BLaER1 treated with 17β-estradiol and CSF1 and Interleukin-3, amounts not matched to agents 10 nM and 100 nM (cell line): ENCODE results near the gene CDY2B.
"Not testable (repeated sequence)": the region's sequence is repeated elsewhere in the genome, so short reads cannot be mapped to it uniquely, and the experiment has no call there.

Experiments used
- H3K27ac ChIP-seq, 11 experiments: shearing (Covaris generic); formaldehyde crosslinking; 2 replicates each; pipeline ENCODE4 v1.8.1; 2022
- H3K27me3 ChIP-seq, 11 experiments: shearing (Covaris generic); formaldehyde crosslinking; 2 replicates each; pipeline ENCODE4 v1.8.1; 2022
- H3K36me3 ChIP-seq, 11 experiments: shearing (Covaris generic); formaldehyde crosslinking; 2 replicates each; pipeline ENCODE4 v1.8.1; 2022
- H3K4me1 ChIP-seq, 10 experiments: shearing (Covaris generic); formaldehyde crosslinking; 2 replicates each; pipeline ENCODE4 v1.8.1; 2022
- H3K4me2 ChIP-seq, 11 experiments: shearing (Covaris generic); formaldehyde crosslinking; 2 replicates each; pipeline ENCODE4 v1.8.1; 2022
- H3K4me3 ChIP-seq, 10 experiments: shearing (Covaris generic); formaldehyde crosslinking; 2 replicates each; pipeline ENCODE4 v1.8.1; 2022
- H3K9ac ChIP-seq, 11 experiments: shearing (Covaris generic); formaldehyde crosslinking; 2 replicates each; pipeline ENCODE4 v1.8.1; 2022
- H3K9me3 ChIP-seq, 11 experiments: shearing (Covaris generic); formaldehyde crosslinking; replicated peaks in 1 of 11; 2 replicates each; pipeline ENCODE4 v1.8.1; 2022
- H4K20me1 ChIP-seq, 11 experiments: shearing (Covaris generic); formaldehyde crosslinking; 2 replicates each; pipeline ENCODE4 v1.8.1; 2022

CDY2B gene

GRCh38 chrY:17880120-17880519 is at the start of gene CDY2B:
CDY2B (minus strand) TSS chrY:17880220; CDS start chrY:17879892, 328 bp downstream.
- H3K9me3 ChIP-seq, H3K27ac ChIP-seq, H3K4me3 ChIP-seq, H3K4me2 ChIP-seq, H3K9ac ChIP-seq, H3K27me3 ChIP-seq, H3K36me3 ChIP-seq, H3K4me1 ChIP-seq, H4K20me1 ChIP-seq: not testable (repeated sequence)

- not testable (repeated sequence) for H3K9me3 ChIP-seq, H3K9ac ChIP-seq, H3K4me3 ChIP-seq, H4K20me1 ChIP-seq, H3K4me2 ChIP-seq, H3K4me1 ChIP-seq, H3K27me3 ChIP-seq, H3K27ac ChIP-seq, H3K36me3 ChIP-seq
These were observed 28.0 kb upstream of the CDY2B start for GRCh38 chrY:17908009-17908408.

DNA sequence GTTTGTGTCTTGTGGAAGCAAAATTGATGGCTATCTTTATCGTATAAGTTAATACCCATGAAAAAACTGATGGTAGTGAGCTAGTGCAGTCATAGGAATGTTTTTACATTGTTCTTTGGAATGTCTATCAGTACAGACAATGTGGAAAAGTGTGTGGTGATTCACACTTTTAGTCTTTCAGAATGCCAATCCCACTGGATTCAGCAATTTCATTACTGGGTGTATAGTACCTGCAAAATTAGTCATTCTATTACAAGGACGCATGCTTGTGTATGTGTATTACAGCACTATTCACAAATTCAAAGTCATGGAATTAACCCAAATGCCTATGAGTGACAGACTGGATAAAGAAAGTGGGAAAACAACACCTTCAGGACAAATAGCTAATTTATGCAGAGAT is 27.3 kb upstream of the CDY2B start:
- H3K4me2 ChIP-seq, H3K4me1 ChIP-seq, H3K27ac ChIP-seq, H3K9ac ChIP-seq, H3K4me3 ChIP-seq, H4K20me1 ChIP-seq, H3K27me3 ChIP-seq, H3K9me3 ChIP-seq, H3K36me3 ChIP-seq: not testable (repeated sequence)

GRCh38 chrY:17881697-17882096 is 1.7 kb upstream of the CDY2B start:
- H4K20me1 ChIP-seq, H3K9me3 ChIP-seq, H3K27me3 ChIP-seq, H3K4me2 ChIP-seq, H3K4me3 ChIP-seq, H3K36me3 ChIP-seq, H3K4me1 ChIP-seq, H3K9ac ChIP-seq, H3K27ac ChIP-seq: not testable (repeated sequence)

GRCh38 chrY:17876767-17877166 is 3.3 kb downstream of the CDY2B start:
- H3K4me2 ChIP-seq, H4K20me1 ChIP-seq, H3K27me3 ChIP-seq, H3K9ac ChIP-seq, H3K36me3 ChIP-seq, H3K9me3 ChIP-seq, H3K4me1 ChIP-seq, H3K4me3 ChIP-seq, H3K27ac ChIP-seq: not testable (repeated sequence)

- H3K4me2 ChIP-seq, H3K27me3 ChIP-seq: not testable (repeated sequence)
These were observed 4.6 kb downstream of the CDY2B start for GRCh38 chrY:17875401-17875800.

GRCh38 chrY:17871194-17871903 is 8.7 kb downstream of the CDY2B start:
- H3K36me3 ChIP-seq, H3K4me1 ChIP-seq, H3K9me3 ChIP-seq, H3K27ac ChIP-seq, H3K9ac ChIP-seq, H4K20me1 ChIP-seq, H3K4me2 ChIP-seq, H3K27me3 ChIP-seq, H3K4me3 ChIP-seq: not testable (repeated sequence)

More at GRCh38 chrY:17875401-17875800, 4.6 kb downstream of the CDY2B start:
- not testable (repeated sequence) for H3K36me3 ChIP-seq, H3K4me1 ChIP-seq, H3K4me3 ChIP-seq, H3K9ac ChIP-seq, H4K20me1 ChIP-seq, H3K27ac ChIP-seq, H3K9me3 ChIP-seq

GRCh38 chrY:17870737-17871136 is 9.3 kb downstream of the CDY2B start:
- H3K27ac ChIP-seq, H3K9ac ChIP-seq, H3K9me3 ChIP-seq, H4K20me1 ChIP-seq, H3K36me3 ChIP-seq, H3K4me1 ChIP-seq, H3K27me3 ChIP-seq, H3K4me2 ChIP-seq, H3K4me3 ChIP-seq: not testable (repeated sequence)

DNA sequence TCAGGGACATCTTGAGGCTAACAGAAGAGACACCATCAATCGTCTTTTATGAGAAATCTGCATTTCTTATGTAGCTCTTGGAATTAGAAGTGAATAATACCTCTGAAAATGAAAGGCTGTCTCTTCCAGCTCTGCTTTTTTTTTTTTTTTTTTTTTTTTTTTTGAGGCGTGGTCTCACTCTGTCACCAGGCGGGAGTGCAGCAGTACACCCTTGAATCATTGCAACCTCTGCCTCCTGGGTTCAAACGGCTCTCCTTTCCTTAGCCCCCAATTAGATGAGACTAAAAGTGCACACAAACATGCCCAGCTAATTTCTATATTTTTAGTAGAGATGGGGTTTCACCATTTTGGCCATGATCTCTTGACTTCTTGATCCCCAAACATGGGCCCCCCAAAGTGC is 12.2 kb downstream of the CDY2B start:
- H4K20me1 ChIP-seq, H3K4me1 ChIP-seq, H3K4me2 ChIP-seq, H3K9ac ChIP-seq, H3K4me3 ChIP-seq, H3K27me3 ChIP-seq, H3K27ac ChIP-seq, H3K36me3 ChIP-seq, H3K9me3 ChIP-seq: not testable (repeated sequence)

GRCh38 chrY:17860634-17861033 is 19.4 kb downstream of the CDY2B start:
- not testable (repeated sequence) for H3K9ac ChIP-seq, H3K36me3 ChIP-seq, H4K20me1 ChIP-seq, H3K27me3 ChIP-seq, H3K4me3 ChIP-seq, H3K27ac ChIP-seq, H3K9me3 ChIP-seq, H3K4me2 ChIP-seq, H3K4me1 ChIP-seq

- not testable (repeated sequence) for H3K36me3 ChIP-seq, H3K4me3 ChIP-seq, H3K27ac ChIP-seq, H3K9ac ChIP-seq, H3K27me3 ChIP-seq, H3K4me1 ChIP-seq, H3K4me2 ChIP-seq, H3K9me3 ChIP-seq, H4K20me1 ChIP-seq
These were observed 22.8 kb downstream of the CDY2B start for GRCh38 chrY:17856963-17857848.

DNA sequence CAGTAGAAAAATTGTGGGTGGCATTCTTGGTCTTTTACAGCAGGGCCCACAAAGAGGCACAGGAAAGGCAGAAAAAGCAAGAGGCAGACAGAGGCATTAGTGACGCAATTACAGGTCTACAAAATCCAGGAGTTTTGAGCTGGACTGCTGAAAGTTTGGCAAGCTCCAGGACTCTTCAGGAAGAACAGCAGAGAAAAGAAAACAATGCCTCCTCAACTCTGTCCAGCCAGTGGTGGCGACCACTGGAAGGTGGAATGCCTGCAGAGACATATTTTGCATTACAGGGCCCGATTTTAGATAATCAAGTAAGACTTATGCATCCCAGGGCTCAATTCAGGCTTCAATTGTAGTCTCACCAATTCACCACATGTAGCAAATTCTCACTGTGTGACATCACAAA is 23.5 kb downstream of the CDY2B start:
- H3K27ac ChIP-seq, H4K20me1 ChIP-seq, H3K27me3 ChIP-seq, H3K9me3 ChIP-seq, H3K4me3 ChIP-seq, H3K4me1 ChIP-seq, H3K9ac ChIP-seq, H3K36me3 ChIP-seq, H3K4me2 ChIP-seq: not testable (repeated sequence)

GRCh38 chrY:17849131-17849530 is 30.9 kb downstream of the CDY2B start:
- H3K4me2 ChIP-seq, H3K9ac ChIP-seq, H3K36me3 ChIP-seq, H4K20me1 ChIP-seq, H3K27me3 ChIP-seq, H3K27ac ChIP-seq, H3K4me1 ChIP-seq, H3K4me3 ChIP-seq, H3K9me3 ChIP-seq: not testable (repeated sequence)

GRCh38 chrY:17832149-17832548 is 47.9 kb downstream of the CDY2B start:
- H4K20me1 ChIP-seq, H3K4me2 ChIP-seq, H3K4me3 ChIP-seq, H3K27ac ChIP-seq, H3K36me3 ChIP-seq, H3K4me1 ChIP-seq, H3K9ac ChIP-seq, H3K9me3 ChIP-seq, H3K27me3 ChIP-seq: not testable (repeated sequence)
